PC-9 (cell line): ENCODE data around the gene NECAB2.

Experiments used
- EZH2 ChIP-seq: fragments of 200-600 bp; sonication (generic); IDR thresholded peaks from 2 replicates; pipeline ENCODE4 v1.8.0; 2017; ENCODE audit warnings: antibody characterized with exemption, low read depth
- TF ChIP-seq, protein P1 (sequence below): fragments of 200-600 bp; sonication (generic); conservative IDR thresholded peaks from 2 replicates; pipeline ENCODE4 v1.6.1; 2017; ENCODE audit warnings: mixed run types, antibody characterized with exemption, mild to moderate bottlenecking, moderate library complexity

DNA sequence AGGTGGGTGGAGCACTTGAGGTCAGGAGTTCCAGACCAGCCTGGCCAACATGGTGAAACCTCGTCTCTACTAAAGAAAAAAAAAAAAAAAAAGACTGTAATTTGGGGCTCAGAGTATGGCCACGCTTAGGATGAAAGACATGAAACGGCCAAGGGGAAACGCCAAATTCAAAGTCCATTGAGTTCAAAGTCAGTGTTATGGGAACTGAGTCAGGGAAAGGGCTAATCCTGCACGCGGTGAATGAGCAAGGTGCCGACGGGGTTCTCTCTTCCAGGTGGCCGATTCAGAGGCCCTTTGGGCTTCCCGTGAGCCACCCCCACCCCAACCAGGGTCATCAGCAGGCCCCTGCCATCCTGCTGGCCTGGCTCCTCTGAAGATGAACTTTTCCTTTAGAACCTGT is 22.5 kb upstream of the NECAB2 start:
- TF ChIP-seq, protein P1, sequence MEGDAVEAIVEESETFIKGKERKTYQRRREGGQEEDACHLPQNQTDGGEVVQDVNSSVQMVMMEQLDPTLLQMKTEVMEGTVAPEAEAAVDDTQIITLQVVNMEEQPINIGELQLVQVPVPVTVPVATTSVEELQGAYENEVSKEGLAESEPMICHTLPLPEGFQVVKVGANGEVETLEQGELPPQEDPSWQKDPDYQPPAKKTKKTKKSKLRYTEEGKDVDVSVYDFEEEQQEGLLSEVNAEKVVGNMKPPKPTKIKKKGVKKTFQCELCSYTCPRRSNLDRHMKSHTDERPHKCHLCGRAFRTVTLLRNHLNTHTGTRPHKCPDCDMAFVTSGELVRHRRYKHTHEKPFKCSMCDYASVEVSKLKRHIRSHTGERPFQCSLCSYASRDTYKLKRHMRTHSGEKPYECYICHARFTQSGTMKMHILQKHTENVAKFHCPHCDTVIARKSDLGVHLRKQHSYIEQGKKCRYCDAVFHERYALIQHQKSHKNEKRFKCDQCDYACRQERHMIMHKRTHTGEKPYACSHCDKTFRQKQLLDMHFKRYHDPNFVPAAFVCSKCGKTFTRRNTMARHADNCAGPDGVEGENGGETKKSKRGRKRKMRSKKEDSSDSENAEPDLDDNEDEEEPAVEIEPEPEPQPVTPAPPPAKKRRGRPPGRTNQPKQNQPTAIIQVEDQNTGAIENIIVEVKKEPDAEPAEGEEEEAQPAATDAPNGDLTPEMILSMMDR = no peak
- TF ChIP-seq EZH2 = no peak
